Neural cell (in vitro differentiated cells): ENCODE results near the gene UBE2D1. TPM values are rescaled to one million over a fixed set of nuclear protein-coding genes. Genes with fewer than 3 reads are reported as not detected.

Source experiments
- H2AFZ ChIP-seq: fragments of 200-600, 300-800 bp; sonication (generic), shearing (Covaris generic); 2 replicates; pipeline ENCODE4 v1.6.0; 2014; ENCODE audit warnings: low read depth, mild to moderate bottlenecking, antibody characterized with exemption, low read length, moderate library complexity
- H3F3A ChIP-seq: fragments of 200-600 bp; shearing (Covaris generic); 2 replicates; pipeline ENCODE4 v1.6.1; 2016; ENCODE audit warnings: mild to moderate bottlenecking, moderate library complexity, mixed read lengths, antibody characterized with exemption, low read length; ENCODE audit not compliant: insufficient read depth, poor library complexity, severe bottlenecking
- H3K27ac ChIP-seq: fragments of 200-600, 300-800 bp; sonication (generic), shearing (Covaris generic); 2 replicates; pipeline ENCODE4 v1.5.1; 2014; ENCODE audit warnings: mild to moderate bottlenecking, low read length, moderate library complexity
- H3K27me3 ChIP-seq: fragments of 300-800, 200-600 bp; sonication (generic), shearing (Covaris generic); 2 replicates; pipeline ENCODE4 v1.6.0; 2014; ENCODE audit warnings: mild to moderate bottlenecking, low read depth, low read length, moderate library complexity; ENCODE audit not compliant: insufficient read depth
- H3K36me3 ChIP-seq: fragments of 300-800, 200-600 bp; sonication (generic), shearing (Covaris generic); 2 replicates; pipeline ENCODE4 v1.5.1; 2014; ENCODE audit warnings: mild to moderate bottlenecking, antibody characterized with exemption, low read length, moderate library complexity; ENCODE audit not compliant: insufficient read depth
- H3K4me2 ChIP-seq: fragments of 300-800, 200-600 bp; sonication (generic), shearing (Covaris generic); 2 replicates; pipeline ENCODE4 v1.6.0; 2014; ENCODE audit warnings: mild to moderate bottlenecking, low read length
- H3K4me3 ChIP-seq: fragments of 300-800, 200-600 bp; sonication (generic), shearing (Covaris generic); 2 replicates; pipeline ENCODE4 v1.5.1; 2014; ENCODE audit warnings: mild to moderate bottlenecking, low read length, moderate library complexity
- H3K79me2 ChIP-seq: fragments of 200-600 bp; shearing (Covaris generic); replicated peaks from 2 replicates; pipeline ENCODE4 v1.6.0; 2014; ENCODE audit warnings: mild to moderate bottlenecking, low read length, moderate library complexity; ENCODE audit not compliant: insufficient read depth
- H3K9ac ChIP-seq: fragments of 300-800, 200-600 bp; sonication (generic), shearing (Covaris generic); 2 replicates; pipeline ENCODE4 v1.6.1; 2016; ENCODE audit warnings: mild to moderate bottlenecking, low read length, mixed read lengths
- H3K9me2 ChIP-seq: fragments of 200-600 bp; shearing (Covaris generic); 2 replicates; pipeline ENCODE4 v1.6.1; 2016; ENCODE audit warnings: mild to moderate bottlenecking, low read length, mixed read lengths; ENCODE audit not compliant: insufficient read depth
- H3K9me3 ChIP-seq: fragments of 200-600, 300-800 bp; sonication (generic), shearing (Covaris generic); 2 replicates; pipeline ENCODE4 v1.6.1; 2016; ENCODE audit warnings: mild to moderate bottlenecking, mixed run types, low read length, moderate library complexity, mixed read lengths
- H4K20me1 ChIP-seq: fragments of 200-600 bp; shearing (Covaris generic); 2 replicates; pipeline ENCODE4 v1.6.1; 2016; ENCODE audit warnings: mild to moderate bottlenecking, mixed run types; ENCODE audit not compliant: insufficient read depth
- CTCF ChIP-seq: fragments of 450-650 bp; IDR thresholded peaks from 2 replicates; pipeline ENCODE4 v1.5.1; 2014; ENCODE audit warnings: antibody characterized with exemption, mild to moderate bottlenecking, moderate library complexity; ENCODE audit not compliant: poor library complexity, severe bottlenecking
- EP300 ChIP-seq: fragments of 450-650 bp; conservative IDR thresholded peaks from 2 replicates; pipeline ENCODE4 v1.6.1; 2014; ENCODE audit warnings: antibody characterized with exemption, mild to moderate bottlenecking, moderate library complexity; ENCODE audit not compliant: poor library complexity, severe bottlenecking
- EZH2 ChIP-seq: fragments of 200-600, 300-800 bp; shearing (Covaris generic), sonication (generic); IDR thresholded peaks from 2 replicates; pipeline ENCODE4 v1.6.1; 2014; ENCODE audit warnings: antibody characterized with exemption, low read length, borderline replicate concordance, mild to moderate bottlenecking; ENCODE audit not compliant: insufficient read depth, poor library complexity, severe bottlenecking
- MXI1 ChIP-seq: fragments of 450-650 bp; conservative IDR thresholded peaks from 2 replicates; pipeline ENCODE4 v1.6.1; 2014; ENCODE audit warnings: antibody characterized with exemption, mild to moderate bottlenecking; ENCODE audit not compliant: poor library complexity, severe bottlenecking
- POLR2AphosphoS5 ChIP-seq: IDR thresholded peaks from 2 replicates; pipeline ENCODE4 v1.6.1; 2012
- RAD21 ChIP-seq: fragments of 450-650 bp; conservative IDR thresholded peaks from 2 replicates; pipeline ENCODE4 v1.6.1; 2014; ENCODE audit warnings: antibody characterized with exemption, mild to moderate bottlenecking, moderate library complexity
- SMC3 ChIP-seq: fragments of 450-650 bp; conservative IDR thresholded peaks from 2 replicates; pipeline ENCODE4 v1.6.1; 2014; ENCODE audit warnings: antibody characterized with exemption, mild to moderate bottlenecking, moderate library complexity; ENCODE audit not compliant: poor library complexity
- TAF1 ChIP-seq: IDR thresholded peaks from 2 replicates; pipeline ENCODE4 v1.6.1; 2012; ENCODE audit warnings: low read depth
- polyA plus RNA-seq: library from polyadenylated mRNA; depleted of rRNA; stranded (reverse); fragments of >200 nt; gene quantifications from 2 replicates; pipeline ENCODE4 v1.2.3, GENCODE V29; 2014

Gene UBE2D1
- polyA plus RNA-seq, 1 donor from 2014 or later: 89.8 TPM

- H3K9me3 ChIP-seq: no peaks in the 10 kb centered on the region
- no peaks in the 10 kb centered on the region for H3K36me3 ChIP-seq
- H3K9me2 ChIP-seq: no peaks in the 10 kb centered on the region
- H3K4me2 ChIP-seq: no peak overlapping the region
- no peak overlapping the region for H3K27ac ChIP-seq
- H3K79me2 ChIP-seq: peaks cover 35% of the 10 kb centered on the region
- TF ChIP-seq EP300 (no peak), RAD21 (no peak), MXI1 (no peak)
- no peaks in the 10 kb centered on the region for H3F3A ChIP-seq
- H2AFZ ChIP-seq: no peak overlapping the region
- no peak overlapping the region for H3K9ac ChIP-seq
- no peaks in the 10 kb centered on the region for H3K27me3 ChIP-seq
- H4K20me1 ChIP-seq: no peaks in the 10 kb centered on the region
- no peak overlapping the region for H3K4me3 ChIP-seq
These were observed 21.9 kb downstream of the UBE2D1 start for GRCh38 chr10:58356756-58357155.

DNA sequence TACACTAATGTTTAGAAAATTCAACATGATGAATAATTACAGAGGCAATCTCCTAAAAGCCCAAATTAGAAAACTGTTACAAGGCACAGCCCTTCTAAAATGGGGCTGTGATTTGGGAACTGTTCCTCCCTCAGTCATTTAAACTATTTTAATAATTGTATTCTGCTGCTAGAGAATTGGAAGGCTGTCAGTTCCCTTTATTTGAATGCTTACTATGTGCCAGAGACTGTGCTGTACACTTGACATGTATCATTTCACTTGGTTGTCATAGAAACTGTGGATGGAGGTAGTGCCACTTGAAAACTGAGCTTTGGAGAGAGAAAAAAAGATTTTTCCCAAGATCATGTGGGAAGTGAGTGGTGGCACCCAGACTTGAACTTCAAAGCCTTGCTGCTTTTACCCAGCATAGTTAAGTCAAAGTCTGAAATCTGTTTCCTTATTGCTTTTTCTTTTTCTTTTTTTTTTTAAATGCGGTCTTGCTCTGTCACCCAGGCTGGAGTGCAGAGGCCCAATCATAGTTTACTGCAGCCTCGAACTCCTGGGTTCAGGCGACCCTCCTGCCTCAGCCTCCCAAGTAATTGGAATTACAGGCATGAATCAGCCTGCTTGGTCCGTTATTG, 23.6 kb downstream of the UBE2D1 start:
- Histone ChIP-seq H3K4me3 (no peak overlapping the region), H3K4me2 (no peak overlapping the region), H2AFZ (no peak overlapping the region), H3K9me2 (no peaks in the 10 kb centered on the region), H3F3A (no peaks in the 10 kb centered on the region), H3K36me3 (no peaks in the 10 kb centered on the region), H3K27me3 (no peaks in the 10 kb centered on the region), H3K9me3 (no peaks in the 10 kb centered on the region), H3K79me2 (peaks cover 23% of the 10 kb centered on the region), H3K9ac (no peak overlapping the region), H3K27ac (no peak overlapping the region), H4K20me1 (no peaks in the 10 kb centered on the region)
- TF ChIP-seq RAD21 (no peak), EP300 (no peak), SMC3 (no peak), TAF1 (no peak), MXI1 (no peak), POLR2AphosphoS5 (no peak), EZH2 (no peak)

GRCh38 chr10:58358947-58359346, 24.1 kb downstream of the UBE2D1 start:
- no peaks in the 10 kb centered on the region for H4K20me1 ChIP-seq
- TF ChIP-seq SMC3 (no peak), EZH2 (no peak), RAD21 (no peak), EP300 (no peak)
- no peak overlapping the region for H3K27ac ChIP-seq
- no peak overlapping the region for H2AFZ ChIP-seq
- H3K9ac ChIP-seq: no peak overlapping the region
- no peak overlapping the region for H3K4me3 ChIP-seq
- H3K36me3 ChIP-seq: no peaks in the 10 kb centered on the region
- no peaks in the 10 kb centered on the region for H3K9me3 ChIP-seq
- no peak overlapping the region for H3K4me2 ChIP-seq
- H3K9me2 ChIP-seq: no peaks in the 10 kb centered on the region
- no peaks in the 10 kb centered on the region for H3K27me3 ChIP-seq
- H3K79me2 ChIP-seq: peaks cover 22% of the 10 kb centered on the region
- H3F3A ChIP-seq: no peaks in the 10 kb centered on the region

DNA sequence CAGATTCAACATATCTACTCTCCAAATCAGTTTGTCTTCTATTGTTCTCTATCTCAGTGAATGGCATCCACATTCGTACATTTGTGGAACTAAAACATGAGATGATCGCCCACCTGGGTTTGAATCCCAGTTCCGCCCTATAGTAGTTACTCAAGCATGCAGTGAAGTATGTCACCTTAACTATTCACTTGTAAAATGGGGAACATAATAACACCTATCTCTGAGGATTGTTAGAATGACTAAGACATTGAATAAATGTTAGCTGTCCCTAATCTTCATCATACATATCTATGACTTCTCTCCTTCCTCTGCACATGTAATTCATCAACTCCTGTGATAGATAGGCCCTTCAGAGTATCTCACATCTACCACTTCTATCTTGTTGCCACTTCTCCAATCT, 24.7 kb downstream of the UBE2D1 start:
- H4K20me1 ChIP-seq: no peaks in the 10 kb centered on the region
- H3K27me3 ChIP-seq: no peaks in the 10 kb centered on the region
- H3K9me3 ChIP-seq: no peaks in the 10 kb centered on the region
- no peak overlapping the region for H3K27ac ChIP-seq
- H3K4me3 ChIP-seq: no peak overlapping the region
- no peak overlapping the region for H3K9ac ChIP-seq
- no peak overlapping the region for H3K4me2 ChIP-seq
- no peaks in the 10 kb centered on the region for H3K36me3 ChIP-seq
- peaks cover 16% of the 10 kb centered on the region for H3K79me2 ChIP-seq
- no peaks in the 10 kb centered on the region for H3K9me2 ChIP-seq
- H2AFZ ChIP-seq: no peak overlapping the region
- TF ChIP-seq EZH2 (no peak), POLR2AphosphoS5 (no peak), CTCF (no peak)
- no peaks in the 10 kb centered on the region for H3F3A ChIP-seq
